Nephron progenitor cell (in vitro differentiated cells): Measurements from ENCODE around the gene ERCC2.

Experiments used
- DNase-seq: peaks from one replicate; pipeline ENCODE4 v3.0.0; 2021
- H3K27ac Mint-ChIP-seq: 2 replicates; pipeline ENCODE4 v1.8.0; 2021; ENCODE audit warnings: mild to moderate bottlenecking, moderate library complexity, mixed read lengths
- H3K27me3 Mint-ChIP-seq: 2 replicates; pipeline ENCODE4 v1.8.0; 2021; ENCODE audit warnings: mild to moderate bottlenecking, low read depth, mixed read lengths; ENCODE audit not compliant: poor library complexity
- H3K36me3 Mint-ChIP-seq: 2 replicates; pipeline ENCODE4 v1.8.0; 2021; ENCODE audit warnings: low read depth, mixed read lengths
- H3K4me1 Mint-ChIP-seq: 2 replicates; pipeline ENCODE4 v1.8.0; 2021; ENCODE audit warnings: mixed read lengths
- H3K4me3 Mint-ChIP-seq: 2 replicates; pipeline ENCODE4 v1.8.0; 2021; ENCODE audit warnings: mild to moderate bottlenecking, moderate library complexity, mixed read lengths
- H3K9me3 Mint-ChIP-seq: 2 replicates; pipeline ENCODE4 v1.8.0; 2021; ENCODE audit warnings: mild to moderate bottlenecking, moderate library complexity, mixed read lengths
- TF ChIP-seq, protein P1 (sequence below): fragments of 200-600 bp; sonication (generic); IDR thresholded peaks from 2 replicates; pipeline ENCODE4 v1.5.0; 2021; ENCODE audit warnings: antibody characterized with exemption

Gene ERCC2

DNA sequence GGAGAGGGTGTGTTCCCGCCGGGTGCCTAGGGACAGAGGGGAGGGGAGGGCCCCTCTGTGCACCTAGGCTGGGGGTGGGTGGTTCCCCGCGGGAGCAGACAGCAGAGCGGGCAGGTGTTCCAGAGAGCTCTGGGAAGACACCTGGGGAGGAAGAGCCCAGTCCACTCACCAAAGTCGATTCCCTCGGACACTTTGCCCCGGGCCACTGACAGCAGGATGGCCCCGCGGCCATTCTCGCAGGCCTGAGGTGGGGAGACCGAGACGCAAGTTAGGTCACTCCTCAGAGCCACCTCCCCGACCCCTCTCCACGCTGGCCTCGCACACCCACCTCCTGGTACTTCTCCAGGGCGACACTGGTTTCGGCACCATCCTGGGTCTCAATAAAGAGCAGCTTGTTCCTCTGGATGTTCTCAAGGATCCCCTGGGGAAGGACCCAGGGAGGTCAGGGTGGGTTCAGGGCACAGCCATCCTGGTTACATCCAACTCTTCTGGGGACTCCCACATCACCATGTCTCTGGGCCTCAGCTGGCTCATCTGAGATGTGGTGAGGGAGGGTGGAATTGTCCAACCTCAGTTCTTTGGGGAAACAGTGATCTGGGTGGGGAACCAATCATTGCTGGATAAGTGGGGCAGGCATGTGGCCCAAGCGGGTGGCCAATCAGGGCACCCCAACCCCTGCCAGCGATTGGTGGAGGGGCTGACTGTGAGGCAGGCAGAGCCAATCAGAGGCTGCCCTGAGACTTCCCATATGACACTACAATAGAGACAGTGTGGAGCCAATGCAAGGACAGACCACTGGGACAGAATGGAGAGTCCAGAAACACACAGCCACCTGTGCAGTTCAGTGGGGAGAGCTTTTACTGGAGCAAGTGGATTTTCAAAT lies 17.2 kb downstream of the ERCC2 start:
- H3K27me3 Mint-ChIP-seq: peaks cover 6% of the 10 kb centered on the region
- no peak overlapping the region for H3K4me3 Mint-ChIP-seq
- H3K27ac Mint-ChIP-seq: no peak overlapping the region

GRCh38 chr19:45352471-45352870 lies 17.9 kb downstream of the ERCC2 start:
- Mint-ChIP-seq H3K36me3 (peaks cover 31% of the 10 kb centered on the region), H3K9me3 (no peaks in the 10 kb centered on the region)
- no peak for DNase-seq

More for the DNA sequence above, 17.2 kb downstream of the ERCC2 start:
- Mint-ChIP-seq H3K36me3 (peaks cover 38% of the 10 kb centered on the region), H3K9me3 (no peaks in the 10 kb centered on the region), H3K4me1 (peaks cover 3% of the 10 kb centered on the region)
- TF ChIP-seq, protein P1, sequence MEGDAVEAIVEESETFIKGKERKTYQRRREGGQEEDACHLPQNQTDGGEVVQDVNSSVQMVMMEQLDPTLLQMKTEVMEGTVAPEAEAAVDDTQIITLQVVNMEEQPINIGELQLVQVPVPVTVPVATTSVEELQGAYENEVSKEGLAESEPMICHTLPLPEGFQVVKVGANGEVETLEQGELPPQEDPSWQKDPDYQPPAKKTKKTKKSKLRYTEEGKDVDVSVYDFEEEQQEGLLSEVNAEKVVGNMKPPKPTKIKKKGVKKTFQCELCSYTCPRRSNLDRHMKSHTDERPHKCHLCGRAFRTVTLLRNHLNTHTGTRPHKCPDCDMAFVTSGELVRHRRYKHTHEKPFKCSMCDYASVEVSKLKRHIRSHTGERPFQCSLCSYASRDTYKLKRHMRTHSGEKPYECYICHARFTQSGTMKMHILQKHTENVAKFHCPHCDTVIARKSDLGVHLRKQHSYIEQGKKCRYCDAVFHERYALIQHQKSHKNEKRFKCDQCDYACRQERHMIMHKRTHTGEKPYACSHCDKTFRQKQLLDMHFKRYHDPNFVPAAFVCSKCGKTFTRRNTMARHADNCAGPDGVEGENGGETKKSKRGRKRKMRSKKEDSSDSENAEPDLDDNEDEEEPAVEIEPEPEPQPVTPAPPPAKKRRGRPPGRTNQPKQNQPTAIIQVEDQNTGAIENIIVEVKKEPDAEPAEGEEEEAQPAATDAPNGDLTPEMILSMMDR: no peak
- no peak for DNase-seq

GRCh38 chr19:45352062-45352461 lies 18.3 kb downstream of the ERCC2 start:
- Mint-ChIP-seq H3K27me3 (peaks cover 4% of the 10 kb centered on the region), H3K4me1 (no peaks in the 10 kb centered on the region), H3K4me3 (no peak overlapping the region), H3K27ac (no peak overlapping the region), H3K9me3 (no peaks in the 10 kb centered on the region), H3K36me3 (peaks cover 27% of the 10 kb centered on the region)
- no peak for DNase-seq
- TF ChIP-seq, protein P1: no peak

More at GRCh38 chr19:45352471-45352870, 17.9 kb downstream of the ERCC2 start:
- TF ChIP-seq, protein P1: no peak
- Mint-ChIP-seq H3K27ac (no peak overlapping the region), H3K4me1 (no peaks in the 10 kb centered on the region), H3K4me3 (no peak overlapping the region), H3K27me3 (peaks cover 4% of the 10 kb centered on the region)

DNA sequence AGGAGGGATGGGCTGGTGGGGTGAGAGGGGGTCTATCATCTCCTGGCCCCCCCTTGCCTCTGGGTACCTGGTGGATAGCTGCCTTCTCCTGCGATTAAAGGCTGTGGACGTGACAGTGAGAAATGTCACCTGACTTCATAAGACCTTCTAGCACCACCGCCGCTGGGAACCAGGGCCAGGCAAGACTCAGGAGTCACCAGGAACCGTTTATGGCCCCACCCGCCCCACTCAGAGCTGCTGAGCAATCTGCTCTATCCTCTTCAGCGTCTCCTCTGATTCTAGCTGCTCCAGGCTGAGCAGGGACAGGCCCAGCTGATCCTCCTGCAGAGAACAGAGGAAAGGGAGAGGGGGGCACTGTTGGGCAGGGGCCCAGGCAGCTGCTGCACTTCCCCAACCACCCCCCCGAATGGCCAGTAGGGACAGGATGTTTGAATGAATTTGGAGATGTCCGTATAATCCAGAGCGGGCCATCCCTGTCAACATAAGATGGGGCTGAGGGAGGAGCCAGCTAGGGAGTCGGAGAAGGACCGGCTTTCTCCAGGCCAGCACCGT lies 18.9 kb downstream of the ERCC2 start:
- Mint-ChIP-seq H3K4me1 (no peaks in the 10 kb centered on the region), H3K36me3 (peaks cover 22% of the 10 kb centered on the region), H3K27ac (no peak overlapping the region), H3K4me3 (no peak overlapping the region), H3K27me3 (peaks cover 8% of the 10 kb centered on the region), H3K9me3 (no peaks in the 10 kb centered on the region)
- no peak for DNase-seq
- TF ChIP-seq, protein P1: no peak

GRCh38 chr19:45350477-45351058 lies 19.8 kb downstream of the ERCC2 start:
- Mint-ChIP-seq H3K27ac (no peak overlapping the region), H3K27me3 (peaks cover 13% of the 10 kb centered on the region), H3K4me3 (no peak overlapping the region), H3K9me3 (no peaks in the 10 kb centered on the region), H3K36me3 (peaks cover 12% of the 10 kb centered on the region), H3K4me1 (no peaks in the 10 kb centered on the region)
- TF ChIP-seq, protein P1: no peak
- no peak for DNase-seq
